Activated naive CD4-positive, alpha-beta T cell treated with anti-CD3 and anti-CD28 coated beads, Interleukin-2, amount 50 U/mL, for 24 hours (primary cell): ENCODE results near the gene ROR1.

Source experiments
- H3K27ac Mint-ChIP-seq: one replicate; pipeline ENCODE4 v1.8.0; 2021; ENCODE audit warnings: mild to moderate bottlenecking, mixed read lengths
- H3K27me3 Mint-ChIP-seq: one replicate; pipeline ENCODE4 v1.8.0; 2021; ENCODE audit warnings: mixed read lengths
- H3K36me3 Mint-ChIP-seq: one replicate; pipeline ENCODE4 v1.8.0; 2021; ENCODE audit warnings: mixed read lengths
- H3K4me1 Mint-ChIP-seq: one replicate; pipeline ENCODE4 v1.8.0; 2021; ENCODE audit warnings: mixed read lengths
- H3K4me3 Mint-ChIP-seq: one replicate; pipeline ENCODE4 v1.8.0; 2021; ENCODE audit warnings: mild to moderate bottlenecking, mixed read lengths
- H3K9me3 Mint-ChIP-seq: one replicate; pipeline ENCODE4 v1.8.0; 2021; ENCODE audit warnings: mixed read lengths

ROR1 gene

DNA sequence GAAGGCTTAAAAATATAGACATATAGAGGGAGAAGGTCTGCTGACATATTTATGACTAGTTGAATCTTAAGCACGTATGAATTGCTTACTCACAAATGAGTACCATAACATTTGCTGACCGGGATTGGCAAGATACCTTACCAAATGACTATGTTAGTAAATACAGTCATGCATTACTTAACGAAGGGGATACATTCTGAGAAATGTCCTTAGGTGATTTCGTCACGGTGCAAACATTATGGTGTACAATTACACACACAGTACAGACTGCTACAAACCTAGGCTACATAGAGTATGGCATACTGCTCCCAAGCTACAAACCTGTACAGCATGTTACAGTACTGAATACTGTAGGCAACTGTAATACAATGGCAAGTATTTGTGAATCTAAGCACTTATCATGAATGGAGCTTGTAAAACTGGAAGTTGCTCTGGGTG, 410.2 kb downstream of the ROR1 start:
- Mint-ChIP-seq H3K9me3 (no peaks in the 10 kb centered on the region), H3K27ac (no peak overlapping the region), H3K27me3 (no peaks in the 10 kb centered on the region)

DNA sequence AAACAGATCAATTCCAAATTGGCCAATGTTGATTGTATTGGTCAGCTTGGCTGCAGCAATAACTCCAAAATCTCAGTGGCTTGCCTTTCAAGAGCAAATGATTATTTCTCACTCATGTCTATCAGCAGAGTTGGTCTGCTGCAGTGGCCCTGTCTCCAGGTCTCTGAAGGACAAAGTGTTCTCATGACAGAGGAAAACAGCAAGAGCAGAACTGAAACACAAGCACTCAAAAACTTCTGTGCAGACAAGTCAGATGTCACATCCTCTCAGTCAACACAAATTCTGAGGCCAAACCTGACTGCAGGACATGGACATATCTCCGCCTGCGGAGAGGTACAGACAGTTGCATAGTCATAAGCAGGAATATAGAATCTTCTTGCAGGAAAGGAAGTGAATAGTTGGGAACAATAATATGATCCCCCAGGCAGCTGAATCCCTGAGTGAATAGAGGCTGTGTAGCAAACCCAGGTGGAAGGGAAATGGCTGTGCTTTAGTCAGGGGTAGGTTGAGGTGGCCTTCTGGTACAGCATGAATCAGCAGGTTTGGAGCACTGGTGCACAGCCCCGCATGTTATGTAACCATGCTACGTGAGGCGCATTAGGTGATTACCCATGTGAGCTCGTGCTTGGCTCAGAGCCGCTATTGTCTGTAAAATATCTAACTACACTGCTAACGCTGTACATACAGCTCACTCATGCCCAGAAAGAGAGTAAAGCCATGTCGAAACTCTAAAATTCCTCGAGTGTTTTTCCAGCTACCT, 412.5 kb downstream of the ROR1 start:
- Mint-ChIP-seq H3K4me1 (peaks cover 7% of the 10 kb centered on the region), H3K27ac (no peak overlapping the region), H3K9me3 (no peaks in the 10 kb centered on the region), H3K4me3 (no peak overlapping the region), H3K27me3 (no peaks in the 10 kb centered on the region), H3K36me3 (no peaks in the 10 kb centered on the region)

More for the DNA sequence above, 410.2 kb downstream of the ROR1 start:
- Mint-ChIP-seq H3K36me3 (no peaks in the 10 kb centered on the region), H3K4me3 (no peak overlapping the region), H3K4me1 (peaks cover 7% of the 10 kb centered on the region)

DNA sequence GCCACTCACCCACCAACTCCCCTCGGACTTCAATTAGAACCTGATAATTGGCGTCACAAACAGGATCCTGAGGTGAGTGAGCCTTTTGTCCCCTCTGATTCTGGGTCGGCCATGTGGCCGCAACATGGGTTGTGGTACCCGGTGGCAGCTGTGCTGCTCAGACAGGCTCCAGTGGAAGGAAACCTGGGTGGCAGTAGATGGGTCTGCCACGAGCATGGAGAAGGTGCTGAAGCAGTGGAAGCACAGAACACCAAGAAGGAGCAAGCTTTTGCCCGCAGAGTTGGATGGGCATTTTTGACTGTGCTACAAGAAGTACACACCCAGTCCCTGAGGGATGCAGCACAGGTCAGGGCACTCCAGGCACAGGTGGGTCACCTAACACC, 413.1 kb downstream of the ROR1 start:
- peaks cover 7% of the 10 kb centered on the region for H3K4me1 Mint-ChIP-seq
- H3K36me3 Mint-ChIP-seq, result no peaks in the 10 kb centered on the region

DNA sequence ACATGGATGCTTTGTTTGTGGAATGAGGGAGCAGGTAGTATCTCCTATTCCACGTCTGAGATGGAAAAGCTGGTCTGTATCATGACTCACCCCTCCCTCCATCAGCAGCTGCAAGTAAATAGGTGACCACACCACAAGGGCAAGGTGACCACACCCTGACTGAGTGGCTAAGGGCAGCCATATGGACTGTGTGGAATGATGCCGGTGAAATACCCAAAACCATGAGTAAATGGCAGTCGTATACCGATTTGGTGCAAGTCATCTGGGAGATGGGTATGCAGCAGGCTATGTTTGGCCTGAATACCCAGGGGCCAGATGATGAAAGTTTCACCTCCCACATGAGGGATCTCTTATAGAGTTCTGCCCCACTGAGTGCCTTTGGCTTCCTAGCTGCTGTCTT, 413.8 kb downstream of the ROR1 start:
- Mint-ChIP-seq H3K4me1 (peaks cover 7% of the 10 kb centered on the region), H3K36me3 (no peaks in the 10 kb centered on the region), H3K4me3 (no peak overlapping the region), H3K27ac (no peak overlapping the region), H3K27me3 (no peaks in the 10 kb centered on the region), H3K9me3 (no peaks in the 10 kb centered on the region)

More for the DNA sequence above, 413.1 kb downstream of the ROR1 start:
- Mint-ChIP-seq H3K27ac (no peak overlapping the region), H3K9me3 (no peaks in the 10 kb centered on the region), H3K4me3 (no peak overlapping the region), H3K27me3 (no peaks in the 10 kb centered on the region)

DNA sequence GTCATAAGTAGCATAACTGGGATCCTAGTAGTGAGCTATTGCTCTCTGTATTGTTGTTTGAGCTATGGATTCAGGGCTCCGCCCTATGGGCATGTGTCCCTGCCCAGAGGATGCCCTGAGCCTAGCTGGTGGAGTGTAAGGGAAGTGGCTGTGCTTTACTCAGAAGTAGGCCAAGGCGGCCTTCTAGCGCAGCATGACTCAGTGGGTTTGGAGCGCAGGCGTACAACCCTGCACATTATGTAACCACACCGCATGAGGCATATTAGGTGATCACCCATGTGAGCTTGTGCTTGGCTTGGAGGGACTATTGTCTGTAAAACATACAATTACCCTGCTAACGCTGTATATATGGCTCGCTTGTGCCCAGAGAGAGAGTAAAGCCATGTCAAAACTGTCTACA, 418.5 kb downstream of the ROR1 start:
- H3K9me3 Mint-ChIP-seq, result no peaks in the 10 kb centered on the region
- H3K27ac Mint-ChIP-seq, result no peak overlapping the region
- H3K4me1 Mint-ChIP-seq, result no peaks in the 10 kb centered on the region
- no peak overlapping the region for H3K4me3 Mint-ChIP-seq
- H3K36me3 Mint-ChIP-seq, result no peaks in the 10 kb centered on the region
- no peaks in the 10 kb centered on the region for H3K27me3 Mint-ChIP-seq

DNA sequence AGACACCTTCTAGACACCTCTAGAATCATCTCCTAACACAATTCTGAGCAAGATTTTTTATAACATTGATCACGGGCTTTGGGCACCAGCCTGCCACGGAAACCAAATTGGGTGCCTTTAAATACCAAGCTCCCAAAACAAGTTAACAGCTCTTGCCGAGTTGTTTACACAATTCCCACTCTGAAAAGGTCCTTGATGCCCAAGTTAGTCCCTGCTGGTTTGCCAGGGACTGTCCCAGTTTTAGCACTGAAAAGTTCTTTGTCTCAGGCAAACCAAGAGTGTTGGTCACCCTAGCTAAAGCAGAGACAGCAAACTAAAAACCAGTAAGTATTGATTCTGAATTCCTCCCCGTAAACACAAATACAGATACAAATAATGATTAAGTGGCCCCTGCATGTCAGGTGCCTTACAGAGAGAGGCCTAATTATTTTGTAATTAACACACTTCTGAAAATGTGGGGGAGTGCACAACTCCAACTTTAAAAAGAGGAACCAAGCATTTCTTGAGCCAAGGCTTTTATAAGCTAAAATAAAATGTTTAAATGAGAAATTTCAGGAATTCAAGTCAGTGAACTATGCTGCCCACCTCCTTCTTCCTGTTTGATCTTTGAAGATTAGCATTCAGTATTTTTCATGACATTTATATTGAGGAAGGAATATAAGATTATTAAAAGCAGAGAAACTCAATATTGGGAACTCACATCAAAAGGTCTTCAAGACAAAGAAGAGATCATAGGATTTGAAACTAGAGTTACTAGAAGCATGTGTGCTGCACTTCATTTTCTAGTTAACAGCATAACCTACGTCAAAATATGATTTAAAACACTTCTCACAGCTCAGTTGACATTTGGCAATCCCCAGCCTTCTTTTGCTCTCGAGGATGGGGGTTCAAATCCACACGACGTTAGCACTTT, 420.6 kb downstream of the ROR1 start:
- Mint-ChIP-seq H3K36me3 (no peaks in the 10 kb centered on the region), H3K27ac (no peak overlapping the region), H3K4me3 (no peak overlapping the region), H3K27me3 (no peaks in the 10 kb centered on the region), H3K9me3 (no peaks in the 10 kb centered on the region), H3K4me1 (peaks cover 5% of the 10 kb centered on the region)

GRCh38 chr1:64195081-64195395, 421.2 kb downstream of the ROR1 start:
- no peaks in the 10 kb centered on the region for H3K36me3 Mint-ChIP-seq
- H3K9me3 Mint-ChIP-seq, result no peaks in the 10 kb centered on the region
- H3K27ac Mint-ChIP-seq, result no peak overlapping the region
- no peak overlapping the region for H3K4me3 Mint-ChIP-seq
- peaks cover 5% of the 10 kb centered on the region for H3K4me1 Mint-ChIP-seq
- no peaks in the 10 kb centered on the region for H3K27me3 Mint-ChIP-seq

GRCh38 chr1:64196074-64196870, 422.5 kb downstream of the ROR1 start:
- Mint-ChIP-seq H3K27ac (no peak overlapping the region), H3K4me1 (peaks cover 5% of the 10 kb centered on the region), H3K27me3 (no peaks in the 10 kb centered on the region), H3K36me3 (no peaks in the 10 kb centered on the region), H3K4me3 (no peak overlapping the region), H3K9me3 (no peaks in the 10 kb centered on the region)

DNA sequence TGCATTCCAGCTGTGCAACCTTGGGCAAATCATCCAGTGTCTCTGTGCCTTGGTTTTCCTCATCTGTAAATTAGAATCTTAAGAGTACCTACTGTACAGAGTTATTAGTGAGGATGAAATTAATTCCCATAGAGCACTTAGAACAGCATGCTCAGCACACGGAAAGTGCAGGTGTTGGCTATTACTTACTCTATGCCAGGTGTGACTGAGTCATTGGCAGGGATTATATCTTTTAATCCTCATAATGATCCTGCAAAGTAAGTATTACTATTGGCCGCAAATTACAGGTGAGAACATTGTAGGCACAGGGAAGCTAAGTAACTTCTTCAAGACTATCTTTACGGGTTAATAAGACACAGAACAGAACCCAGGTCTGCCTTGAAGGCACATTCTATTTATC, 423.3 kb downstream of the ROR1 start:
- Mint-ChIP-seq H3K9me3 (no peaks in the 10 kb centered on the region), H3K36me3 (no peaks in the 10 kb centered on the region), H3K4me3 (no peak overlapping the region), H3K4me1 (peaks cover 5% of the 10 kb centered on the region), H3K27me3 (no peaks in the 10 kb centered on the region), H3K27ac (no peak overlapping the region)

GRCh38 chr1:64199154-64199553, 425.3 kb downstream of the ROR1 start:
- Mint-ChIP-seq H3K27ac (no peak overlapping the region), H3K36me3 (no peaks in the 10 kb centered on the region), H3K4me1 (peaks cover 5% of the 10 kb centered on the region), H3K4me3 (no peak overlapping the region), H3K27me3 (no peaks in the 10 kb centered on the region), H3K9me3 (no peaks in the 10 kb centered on the region)

- no peak overlapping the region for H3K4me3 Mint-ChIP-seq
- H3K36me3 Mint-ChIP-seq, result no peaks in the 10 kb centered on the region
- no peaks in the 10 kb centered on the region for H3K27me3 Mint-ChIP-seq
- peaks cover 5% of the 10 kb centered on the region for H3K4me1 Mint-ChIP-seq
- H3K27ac Mint-ChIP-seq, result no peak overlapping the region
- H3K9me3 Mint-ChIP-seq, result no peaks in the 10 kb centered on the region
Observed at GRCh38 chr1:64200064-64200463, 426.2 kb downstream of the ROR1 start.

- no peak within 1 kb of the TSS for H3K27ac Mint-ChIP-seq
- no peaks in the 10 kb centered on the region for H3K9me3 Mint-ChIP-seq
- H3K4me1 Mint-ChIP-seq, result peaks cover 5% of the 10 kb centered on the region
- H3K36me3 Mint-ChIP-seq, result no peaks in the 10 kb centered on the region
- peaks cover 6% of the 10 kb centered on the region for H3K27me3 Mint-ChIP-seq
- H3K4me3 Mint-ChIP-seq, result no peak within 1 kb of the TSS
Observed at GRCh38 chr1:64203420-64203819, 429.6 kb downstream of the ROR1 start, which contains the start of gene UBE2U. Gene UBE2U (plus strand): TSS chr1:64203623. CDS start chr1:64204051, 428 bp downstream.

GRCh38 chr1:64209221-64209620, 435.4 kb downstream of the ROR1 start:
- H3K27ac Mint-ChIP-seq, result no peak overlapping the region
- no peak overlapping the region for H3K4me3 Mint-ChIP-seq
- H3K27me3 Mint-ChIP-seq, result peaks cover 6% of the 10 kb centered on the region
- no peaks in the 10 kb centered on the region for H3K9me3 Mint-ChIP-seq
- no peaks in the 10 kb centered on the region for H3K4me1 Mint-ChIP-seq
- H3K36me3 Mint-ChIP-seq, result no peaks in the 10 kb centered on the region

- peaks cover 4% of the 10 kb centered on the region for H3K27me3 Mint-ChIP-seq
- no peak overlapping the region for H3K27ac Mint-ChIP-seq
- H3K4me1 Mint-ChIP-seq, result no peaks in the 10 kb centered on the region
- H3K36me3 Mint-ChIP-seq, result no peaks in the 10 kb centered on the region
- no peak overlapping the region for H3K4me3 Mint-ChIP-seq
- H3K9me3 Mint-ChIP-seq, result no peaks in the 10 kb centered on the region
Observed at GRCh38 chr1:64212031-64212430, 438.2 kb downstream of the ROR1 start.

- H3K27ac Mint-ChIP-seq, result no peak overlapping the region
- no peaks in the 10 kb centered on the region for H3K4me1 Mint-ChIP-seq
- H3K9me3 Mint-ChIP-seq, result no peaks in the 10 kb centered on the region
- no peak overlapping the region for H3K4me3 Mint-ChIP-seq
- H3K27me3 Mint-ChIP-seq, result peaks cover 8% of the 10 kb centered on the region
- H3K36me3 Mint-ChIP-seq, result no peaks in the 10 kb centered on the region
Observed at GRCh38 chr1:64215576-64215975, 441.8 kb downstream of the ROR1 start.
